HFFc6 (cell line): ENCODE measurements around the gene PADI1. TPM values are rescaled to one million over a fixed set of nuclear protein-coding genes. Genes with fewer than 3 reads are reported as not detected.
A peak's percentile ranks its signal among the peaks of the same experiment; 100 is the strongest.
"Not testable (repeated sequence)": the region's sequence is repeated elsewhere in the genome, so short reads cannot be mapped to it uniquely, and the experiment has no call there.

ENCODE experiments used
- DNase-seq: peaks from one replicate; pipeline ENCODE4 v3.0.0-alpha.2; 2018
- H3K27ac Mint-ChIP-seq: 2 replicates; pipeline ENCODE4 v1.8.0; 2020; ENCODE audit warnings: mild to moderate bottlenecking, mixed read lengths
- H3K27me3 Mint-ChIP-seq: 2 replicates; pipeline ENCODE4 v1.8.0; 2021; ENCODE audit warnings: mild to moderate bottlenecking, moderate library complexity, mixed read lengths; ENCODE audit not compliant: insufficient read depth
- H3K36me3 Mint-ChIP-seq: 2 replicates; pipeline ENCODE4 v1.8.0; 2021; ENCODE audit warnings: low read depth, mixed read lengths
- H3K4me1 Mint-ChIP-seq: 2 replicates; pipeline ENCODE4 v1.8.0; 2020; ENCODE audit warnings: low read depth, mixed read lengths
- H3K4me3 Mint-ChIP-seq: 2 replicates; pipeline ENCODE4 v1.8.0; 2020; ENCODE audit warnings: mild to moderate bottlenecking, moderate library complexity, mixed read lengths
- H3K9me3 Mint-ChIP-seq: 2 replicates; pipeline ENCODE4 v1.8.0; 2020; ENCODE audit warnings: mild to moderate bottlenecking, mixed read lengths
- CTCF ChIP-seq: fragments of 200-600 bp; sonication (generic); IDR thresholded peaks from 2 replicates; pipeline ENCODE4 v1.5.0; 2021; ENCODE audit warnings: antibody characterized with exemption, mild to moderate bottlenecking
- total RNA-seq, 6 experiments: library from RNA; stranded (reverse); fragmentation: NEBNext Ultra II Directional; extraction: Animal tissue kit (Norgen Biotek cat#: 25700); gene quantifications; 2 replicates in 1 of 6; 3 replicates in 5 of 6; pipeline ENCODE4 v1.2.3, GENCODE V29; 2021

The PADI1 gene
- total RNA-seq, 6 experiments from 2014 or later, result 0.11 to 0.95 (median 0.22) TPM; not detected in 1

- peaks cover 54% of the 10 kb centered on the region for H3K4me1 Mint-ChIP-seq
- TF ChIP-seq CTCF, result no peak
- no peak overlapping the region for H3K4me3 Mint-ChIP-seq
- H3K27ac Mint-ChIP-seq, result peak overlapping the region; percentile 44; the same call in 1 of the 2 replicates
- H3K27me3 Mint-ChIP-seq, result peaks cover under 1% of the 10 kb centered on the region
- no peak for DNase-seq
- no peaks in the 10 kb centered on the region for H3K36me3 Mint-ChIP-seq
- H3K9me3 Mint-ChIP-seq, result no peaks in the 10 kb centered on the region
Observed at GRCh38 chr1:17234405-17234804, 29.5 kb downstream of the PADI1 start.

DNA sequence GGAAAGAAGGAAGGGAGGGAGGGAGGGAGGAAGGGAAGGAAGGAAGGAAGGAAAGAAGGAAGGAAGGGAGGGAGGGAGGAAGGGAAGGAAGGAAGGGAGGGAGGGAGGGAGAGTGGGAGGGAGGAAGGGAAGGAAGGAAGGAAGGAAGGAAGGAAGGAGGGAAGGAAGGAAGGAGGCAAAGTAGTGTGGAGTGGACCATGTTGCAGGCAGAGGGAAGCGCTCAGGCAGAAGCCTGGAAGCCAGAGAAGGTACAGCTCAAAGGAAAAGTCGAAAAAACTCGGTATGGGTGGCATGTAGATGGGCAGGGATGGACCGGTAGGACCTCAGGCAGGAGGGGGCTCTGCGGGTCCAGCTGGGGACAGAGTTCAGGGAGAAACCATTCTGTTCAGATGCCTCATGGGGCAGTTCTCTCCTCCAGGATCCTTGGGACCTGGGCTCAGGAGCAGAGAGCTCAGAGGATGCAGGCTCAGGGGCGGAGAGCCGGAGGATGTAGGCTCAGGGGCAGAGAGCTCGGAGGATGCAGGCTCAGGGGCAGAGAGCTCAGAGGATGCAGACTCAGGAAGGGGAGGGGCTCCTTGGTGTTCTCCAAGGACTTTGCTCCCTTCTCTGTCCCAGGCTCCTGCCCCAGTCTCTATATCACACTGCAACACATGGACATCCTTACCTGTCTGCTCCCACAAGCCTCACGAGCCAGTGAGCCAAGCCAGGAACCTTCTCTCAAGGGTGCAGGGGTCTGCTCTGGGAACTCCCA is 30.4 kb downstream of the PADI1 start:
- H3K9me3 Mint-ChIP-seq, result no peaks in the 10 kb centered on the region
- H3K4me3 Mint-ChIP-seq, result no peak overlapping the region
- H3K36me3 Mint-ChIP-seq, result no peaks in the 10 kb centered on the region
- no peak for DNase-seq
- peaks cover 6% of the 10 kb centered on the region for H3K27me3 Mint-ChIP-seq
- H3K27ac Mint-ChIP-seq, result no peak overlapping the region
- peaks cover 54% of the 10 kb centered on the region for H3K4me1 Mint-ChIP-seq
- TF ChIP-seq CTCF, result no peak

DNA sequence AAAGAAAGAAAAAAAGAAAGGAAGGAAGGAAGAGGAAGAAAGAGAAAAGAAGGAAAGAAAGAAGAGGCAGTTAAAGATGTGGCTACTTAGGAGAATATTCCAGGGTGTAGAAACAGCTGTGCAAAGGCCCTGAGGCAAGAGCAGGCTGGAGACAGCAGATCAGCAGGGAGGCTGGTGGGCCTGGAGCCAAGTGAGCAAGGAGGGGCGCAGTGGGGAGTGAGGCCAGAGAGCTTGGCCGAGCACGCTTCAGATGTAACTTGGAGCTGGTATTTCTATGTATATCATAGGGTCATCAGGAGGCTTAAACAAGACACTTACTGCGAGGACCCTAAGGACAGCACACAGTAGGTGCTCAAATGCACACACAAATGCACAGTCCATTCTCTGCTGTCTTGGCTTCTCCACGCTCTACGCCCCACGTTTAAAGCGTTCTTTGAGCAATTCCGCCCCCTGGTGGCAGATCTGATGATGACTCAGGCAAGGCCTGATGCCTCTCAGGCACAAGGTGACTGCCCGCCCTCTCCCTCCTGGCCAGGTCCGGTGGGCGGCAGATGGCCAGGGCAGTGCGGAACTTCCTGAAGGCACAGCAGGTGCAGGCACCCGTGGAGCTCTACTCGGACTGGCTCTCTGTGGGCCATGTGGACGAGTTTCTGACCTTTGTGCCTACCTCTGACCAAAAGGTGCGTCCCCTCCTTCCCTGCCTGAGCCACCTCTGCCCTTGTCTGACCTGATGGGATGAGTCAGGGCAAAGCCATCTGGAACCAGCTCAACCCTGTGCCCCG is 32.0 kb downstream of the PADI1 start:
- H3K4me3 Mint-ChIP-seq, result no peak overlapping the region
- TF ChIP-seq CTCF, result peak; percentile 99
- H3K27me3 Mint-ChIP-seq, result peaks cover 11% of the 10 kb centered on the region
- peak overlapping the region; percentile 54; the same call in 1 of the 2 replicates for H3K27ac Mint-ChIP-seq
- H3K9me3 Mint-ChIP-seq, result no peaks in the 10 kb centered on the region
- no peaks in the 10 kb centered on the region for H3K36me3 Mint-ChIP-seq
- DNase-seq, result peak; percentile 76
- peaks cover 53% of the 10 kb centered on the region for H3K4me1 Mint-ChIP-seq

DNA sequence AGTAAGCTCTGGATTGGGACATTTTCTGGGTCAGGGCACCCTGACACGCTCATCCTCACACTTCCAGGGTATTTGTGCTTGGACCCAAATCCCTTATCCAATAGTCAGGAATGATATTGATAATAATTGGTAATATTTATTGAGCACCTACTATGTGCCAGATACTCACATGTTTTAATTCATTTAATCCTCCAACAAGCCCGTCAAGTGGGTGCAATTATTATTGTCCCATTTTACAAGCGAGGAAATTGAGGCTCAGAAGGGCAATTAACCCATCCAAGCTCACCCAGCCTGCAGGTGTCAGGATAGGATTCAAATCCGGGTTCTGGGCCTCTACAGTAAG is 32.6 kb downstream of the PADI1 start:
- no peaks in the 10 kb centered on the region for H3K36me3 Mint-ChIP-seq
- H3K4me1 Mint-ChIP-seq, result peaks cover 48% of the 10 kb centered on the region
- no peak for DNase-seq
- no peak overlapping the region for H3K27ac Mint-ChIP-seq
- no peak for TF ChIP-seq CTCF
- H3K4me3 Mint-ChIP-seq, result no peak overlapping the region
- H3K27me3 Mint-ChIP-seq, result peaks cover 14% of the 10 kb centered on the region
- H3K9me3 Mint-ChIP-seq, result no peaks in the 10 kb centered on the region

DNA sequence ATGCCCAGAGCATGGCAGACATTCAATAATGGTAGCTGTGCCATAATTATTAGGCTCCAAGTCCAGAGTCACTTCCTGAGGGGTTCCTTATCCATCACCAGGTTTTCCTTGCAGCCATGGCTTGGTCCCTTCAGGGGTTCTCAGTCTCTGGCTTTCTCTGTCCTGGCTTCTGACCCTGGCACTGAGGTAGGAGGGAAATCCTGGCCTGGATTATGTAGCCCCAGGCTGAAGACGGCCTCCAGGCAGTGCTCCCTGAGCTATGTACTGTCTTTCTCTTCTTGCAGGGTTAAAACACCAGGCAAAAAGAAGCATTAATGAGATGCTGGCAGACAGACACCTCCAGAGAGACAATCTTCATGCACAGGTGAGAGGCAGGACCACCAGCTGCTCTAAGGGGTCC is 34.5 kb downstream of the PADI1 start:
- no peak overlapping the region for H3K4me3 Mint-ChIP-seq
- H3K27ac Mint-ChIP-seq, result no peak overlapping the region
- H3K27me3 Mint-ChIP-seq, result peaks cover 14% of the 10 kb centered on the region
- peak; percentile 91 for DNase-seq
- peaks cover 29% of the 10 kb centered on the region for H3K4me1 Mint-ChIP-seq
- no peaks in the 10 kb centered on the region for H3K36me3 Mint-ChIP-seq
- no peaks in the 10 kb centered on the region for H3K9me3 Mint-ChIP-seq
- no peak for TF ChIP-seq CTCF

DNA sequence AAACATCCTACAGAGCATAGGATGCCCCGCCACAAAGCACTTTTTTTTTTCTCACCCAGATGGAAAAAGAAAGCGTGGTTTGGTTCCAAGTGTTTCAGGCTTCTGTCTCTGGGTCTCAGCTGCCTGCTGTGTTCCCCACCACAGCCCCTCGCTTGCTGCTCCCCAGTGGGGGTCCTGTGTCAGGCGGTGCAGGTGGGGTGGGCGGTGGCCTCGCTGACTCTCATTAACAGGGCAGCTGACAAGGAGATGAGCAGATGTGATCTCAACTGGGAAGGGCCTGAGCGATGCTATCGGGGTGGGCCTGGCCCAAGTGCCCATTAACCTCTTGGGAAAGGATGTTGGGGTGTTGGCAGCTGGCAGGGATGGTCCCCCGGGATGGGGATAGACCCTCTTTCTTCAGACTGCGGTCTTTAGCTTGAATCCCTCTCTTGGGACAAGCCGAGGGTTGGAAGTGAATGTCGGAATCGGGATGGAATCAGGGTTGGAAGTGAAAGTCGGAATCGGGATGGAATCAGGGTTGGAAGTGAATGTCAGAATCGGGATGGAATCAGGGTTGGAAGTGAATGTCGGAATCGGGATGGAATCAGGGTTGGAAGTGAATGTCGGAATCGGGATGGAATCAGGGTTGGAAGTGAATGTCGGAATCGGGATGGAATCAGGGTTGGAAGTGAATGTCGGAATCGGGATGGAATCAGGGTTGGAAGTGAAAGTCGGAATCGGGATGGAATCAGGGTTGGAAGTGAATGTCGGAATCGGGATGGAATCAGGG is 36.3 kb downstream of the PADI1 start:
- Mint-ChIP-seq H3K27me3 (peaks cover 14% of the 10 kb centered on the region), H3K4me1 (peaks cover 16% of the 10 kb centered on the region), H3K4me3 (peak overlapping the region; percentile 49; the same call in 1 of the 2 replicates)
- DNase-seq, H3K9me3 Mint-ChIP-seq, H3K27ac Mint-ChIP-seq, H3K36me3 Mint-ChIP-seq: not testable (repeated sequence)

DNA sequence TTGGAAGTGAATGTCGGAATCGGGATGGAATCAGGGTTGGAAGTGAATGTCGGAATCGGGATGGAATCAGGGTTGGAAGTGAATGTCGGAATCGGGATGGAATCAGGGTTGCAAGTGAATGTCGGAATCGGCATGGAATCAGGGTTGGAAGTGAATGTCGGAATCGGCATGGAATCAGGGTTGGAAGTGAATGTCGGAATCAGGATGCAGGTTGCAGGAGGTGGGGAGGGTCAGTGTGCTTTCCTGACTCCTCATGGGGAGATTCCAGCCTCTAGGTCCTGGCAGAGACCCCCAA is 36.8 kb downstream of the PADI1 start:
- not testable (repeated sequence) for H3K4me3 Mint-ChIP-seq, H3K9me3 Mint-ChIP-seq, DNase-seq, H3K27ac Mint-ChIP-seq, H3K36me3 Mint-ChIP-seq
- H3K4me1 Mint-ChIP-seq, result peaks cover 16% of the 10 kb centered on the region
- H3K27me3 Mint-ChIP-seq, result peaks cover 14% of the 10 kb centered on the region
